Endothelial cell (in vitro differentiated cells): ENCODE data around the gene PERM1. TPM values are rescaled to one million over a fixed set of nuclear protein-coding genes. Genes with fewer than 3 reads are reported as not detected.

Experiments
- DNase-seq: peaks from one replicate; pipeline ENCODE4 v3.0.0; 2021; ENCODE audit warnings: low spot score
- H3K27ac Mint-ChIP-seq: one replicate; pipeline ENCODE4 v1.8.0; 2021; ENCODE audit warnings: mixed read lengths, inconsistent platforms; ENCODE audit not compliant: unreplicated experiment
- H3K27me3 Mint-ChIP-seq: one replicate; pipeline ENCODE4 v1.8.0; 2021; ENCODE audit warnings: mild to moderate bottlenecking, moderate library complexity, mixed read lengths, inconsistent platforms; ENCODE audit not compliant: unreplicated experiment
- H3K36me3 Mint-ChIP-seq: one replicate; pipeline ENCODE4 v1.8.0; 2021; ENCODE audit warnings: mild to moderate bottlenecking, low read depth, mixed read lengths, inconsistent platforms; ENCODE audit not compliant: unreplicated experiment
- H3K4me1 Mint-ChIP-seq: one replicate; pipeline ENCODE4 v1.8.0; 2021; ENCODE audit warnings: mild to moderate bottlenecking, mixed read lengths, inconsistent platforms; ENCODE audit not compliant: unreplicated experiment
- H3K4me3 Mint-ChIP-seq: one replicate; pipeline ENCODE4 v1.8.0; 2021; ENCODE audit warnings: mild to moderate bottlenecking, mixed read lengths, inconsistent platforms; ENCODE audit not compliant: unreplicated experiment
- H3K9me3 Mint-ChIP-seq: one replicate; pipeline ENCODE4 v1.8.0; 2021; ENCODE audit warnings: mixed read lengths, inconsistent platforms; ENCODE audit not compliant: unreplicated experiment
- total RNA-seq: library from RNA; stranded (reverse); fragmentation: NEBNext Ultra II Directional; extraction: Animal tissue kit (Norgen Biotek cat#: 25700); gene quantifications from one replicate; pipeline ENCODE4 v1.2.1, GENCODE V29; 2021; ENCODE audit not compliant: unreplicated experiment
- TF ChIP-seq, protein P1 (sequence below): fragments of 200-600 bp; sonication (generic); IDR thresholded peaks from one replicate; pipeline ENCODE4 v1.5.0; 2021; ENCODE audit warnings: antibody characterized with exemption; ENCODE audit not compliant: unreplicated experiment

Gene PERM1
- total RNA-seq, 1 donor from 2014 or later, result not detected

DNA sequence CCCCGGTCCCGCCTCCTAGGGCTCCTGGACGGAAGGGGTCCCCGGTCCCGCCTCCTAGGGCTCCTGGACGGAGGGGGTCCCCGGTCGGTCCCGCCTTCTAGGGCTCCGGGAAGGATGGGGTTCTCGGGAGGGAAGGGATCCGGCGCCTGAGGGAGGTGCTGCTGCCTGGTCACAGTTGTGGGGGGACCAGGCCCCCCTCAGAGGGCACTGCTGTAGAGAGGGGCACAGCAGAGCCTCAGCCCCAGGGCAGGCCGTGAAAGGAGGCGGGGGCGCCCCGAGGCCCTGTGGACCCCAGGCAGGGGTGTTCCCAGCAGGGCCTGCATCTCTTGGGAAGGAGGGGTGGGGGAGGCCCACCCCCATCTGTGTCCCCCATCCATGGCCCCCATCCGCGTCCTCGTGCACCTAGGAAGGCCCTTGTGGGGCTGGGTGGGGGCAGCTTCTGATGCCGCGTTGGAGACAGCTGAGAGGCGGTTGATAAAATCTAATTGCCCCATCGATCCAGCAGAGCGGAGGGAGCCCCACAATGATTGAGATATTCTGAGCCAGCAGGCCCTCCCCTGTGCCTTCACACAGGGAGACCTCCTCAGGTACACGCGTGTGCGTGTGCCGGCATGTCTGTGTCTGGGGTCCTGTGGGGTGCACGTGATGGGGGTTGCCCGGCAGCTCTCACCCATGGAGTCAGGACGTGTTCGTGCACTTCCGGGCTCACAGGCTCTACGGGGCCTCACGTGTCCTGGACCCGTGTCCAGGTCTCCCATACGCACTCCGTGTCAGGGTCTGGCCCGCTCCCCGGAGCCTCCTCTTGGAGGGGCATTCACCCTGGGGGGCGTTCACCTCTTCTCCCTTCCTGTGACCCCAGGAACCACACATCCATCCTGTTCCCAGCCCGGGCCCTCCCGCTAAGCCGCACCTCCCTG lies 45.3 kb downstream of the PERM1 start:
- TF ChIP-seq, protein P1, sequence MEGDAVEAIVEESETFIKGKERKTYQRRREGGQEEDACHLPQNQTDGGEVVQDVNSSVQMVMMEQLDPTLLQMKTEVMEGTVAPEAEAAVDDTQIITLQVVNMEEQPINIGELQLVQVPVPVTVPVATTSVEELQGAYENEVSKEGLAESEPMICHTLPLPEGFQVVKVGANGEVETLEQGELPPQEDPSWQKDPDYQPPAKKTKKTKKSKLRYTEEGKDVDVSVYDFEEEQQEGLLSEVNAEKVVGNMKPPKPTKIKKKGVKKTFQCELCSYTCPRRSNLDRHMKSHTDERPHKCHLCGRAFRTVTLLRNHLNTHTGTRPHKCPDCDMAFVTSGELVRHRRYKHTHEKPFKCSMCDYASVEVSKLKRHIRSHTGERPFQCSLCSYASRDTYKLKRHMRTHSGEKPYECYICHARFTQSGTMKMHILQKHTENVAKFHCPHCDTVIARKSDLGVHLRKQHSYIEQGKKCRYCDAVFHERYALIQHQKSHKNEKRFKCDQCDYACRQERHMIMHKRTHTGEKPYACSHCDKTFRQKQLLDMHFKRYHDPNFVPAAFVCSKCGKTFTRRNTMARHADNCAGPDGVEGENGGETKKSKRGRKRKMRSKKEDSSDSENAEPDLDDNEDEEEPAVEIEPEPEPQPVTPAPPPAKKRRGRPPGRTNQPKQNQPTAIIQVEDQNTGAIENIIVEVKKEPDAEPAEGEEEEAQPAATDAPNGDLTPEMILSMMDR, result no peak
- H3K9me3 Mint-ChIP-seq, result no peaks in the 10 kb centered on the region
- no peaks in the 10 kb centered on the region for H3K36me3 Mint-ChIP-seq
- no peak overlapping the region for H3K4me3 Mint-ChIP-seq
- DNase-seq, result no peak
- H3K27ac Mint-ChIP-seq, result no peak overlapping the region
- peaks cover under 1% of the 10 kb centered on the region for H3K4me1 Mint-ChIP-seq
- peaks cover 13% of the 10 kb centered on the region for H3K27me3 Mint-ChIP-seq

DNA sequence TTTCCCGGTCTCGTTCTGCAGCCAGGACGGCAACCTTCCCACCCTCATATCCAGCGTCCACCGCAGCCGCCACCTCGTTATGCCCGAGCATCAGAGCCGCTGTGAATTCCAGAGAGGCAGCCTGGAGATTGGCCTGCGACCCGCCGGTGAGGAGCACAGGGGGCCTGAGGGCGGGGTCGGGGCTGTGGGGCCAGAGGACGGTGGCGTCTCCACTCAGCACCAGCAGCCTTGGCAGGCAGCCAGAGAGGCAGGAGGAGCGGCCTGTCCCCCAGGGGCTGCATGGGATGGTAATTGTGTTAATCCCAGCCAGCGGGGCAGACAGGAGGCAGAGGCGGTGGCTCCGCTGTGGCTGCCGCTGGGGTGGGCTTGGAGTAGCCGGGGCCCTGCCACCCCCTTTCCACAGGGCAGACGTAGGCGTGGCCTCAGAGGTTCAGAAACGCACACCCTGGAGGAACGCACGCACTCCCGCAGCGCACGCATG lies 46.1 kb downstream of the PERM1 start:
- H3K27ac Mint-ChIP-seq, result no peak overlapping the region
- no peak for DNase-seq
- TF ChIP-seq, protein P1, result no peak
- H3K4me1 Mint-ChIP-seq, result peaks cover 4% of the 10 kb centered on the region
- H3K4me3 Mint-ChIP-seq, result no peak overlapping the region
- H3K36me3 Mint-ChIP-seq, result no peaks in the 10 kb centered on the region
- H3K9me3 Mint-ChIP-seq, result no peaks in the 10 kb centered on the region
- peaks cover 17% of the 10 kb centered on the region for H3K27me3 Mint-ChIP-seq

DNA sequence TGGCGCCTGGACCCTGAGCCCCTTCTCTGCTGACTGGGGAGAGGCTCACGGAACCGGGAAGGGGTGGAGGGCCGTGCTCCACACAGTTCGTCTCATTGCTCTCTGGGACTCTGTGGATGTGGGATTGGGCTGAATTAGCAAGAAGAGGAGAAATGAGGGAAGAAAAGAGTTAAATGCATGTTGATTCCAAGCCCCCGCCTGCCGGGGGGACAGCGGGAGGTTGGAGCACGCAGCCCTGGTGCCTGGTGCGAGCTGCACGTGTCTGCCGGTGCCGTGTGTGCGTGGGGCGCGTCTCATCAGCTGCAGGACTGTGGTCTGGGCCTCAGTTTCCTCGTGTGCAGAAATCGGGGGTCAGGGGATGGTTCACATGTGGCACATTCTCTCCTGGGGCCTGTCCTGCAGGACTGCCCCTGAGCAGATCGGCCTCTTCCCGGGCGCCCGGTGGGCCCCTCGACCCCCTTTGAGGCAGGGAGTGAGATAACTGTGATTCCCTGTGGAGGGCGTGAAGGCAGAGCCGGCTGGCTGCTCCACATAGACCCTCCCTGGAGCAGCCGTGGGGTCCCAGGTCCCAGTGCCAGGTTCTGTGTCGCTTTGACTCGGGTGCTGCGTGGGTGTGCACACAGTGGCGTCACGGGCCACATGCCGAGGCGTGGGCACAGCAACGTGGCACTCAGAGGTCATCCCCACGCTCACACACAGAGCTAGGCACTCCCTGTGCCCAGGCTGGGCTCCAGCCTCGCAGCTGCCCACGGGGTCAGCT lies 46.7 kb downstream of the PERM1 start:
- no peak for DNase-seq
- Mint-ChIP-seq H3K27ac (no peak overlapping the region), H3K36me3 (no peaks in the 10 kb centered on the region), H3K27me3 (peaks cover 14% of the 10 kb centered on the region), H3K9me3 (no peaks in the 10 kb centered on the region), H3K4me3 (no peak overlapping the region), H3K4me1 (peaks cover 4% of the 10 kb centered on the region)
- TF ChIP-seq, protein P1, result no peak

DNA sequence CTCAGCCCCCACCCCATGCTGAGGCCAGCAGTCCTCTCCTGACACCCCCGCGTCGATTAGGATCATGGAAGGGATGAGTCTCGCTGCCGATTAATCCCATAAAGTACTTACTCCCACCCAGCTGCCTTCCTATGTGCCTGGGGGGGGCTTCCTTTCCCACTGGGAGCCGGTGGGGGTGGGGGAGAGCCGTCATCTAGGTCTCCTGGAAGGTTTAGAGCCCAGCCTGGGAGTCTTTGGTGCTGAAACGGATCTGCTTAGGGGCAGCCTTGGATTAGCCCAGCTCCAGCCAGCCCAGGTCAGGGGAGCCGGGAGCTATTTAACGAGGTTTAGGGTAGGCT lies 48.3 kb downstream of the PERM1 start:
- Mint-ChIP-seq H3K36me3 (no peaks in the 10 kb centered on the region), H3K27ac (no peak overlapping the region), H3K4me3 (no peak overlapping the region), H3K27me3 (peaks cover 16% of the 10 kb centered on the region), H3K4me1 (peaks cover 4% of the 10 kb centered on the region), H3K9me3 (no peaks in the 10 kb centered on the region)
- DNase-seq, result no peak
- TF ChIP-seq, protein P1, result no peak
